OCI-LY7 (cell line): ENCODE results near the gene KIRREL3.

Experiments
- EZH2phosphoT487 ChIP-seq: fragments of 200-600 bp; sonication (generic); IDR thresholded peaks from 2 replicates; pipeline ENCODE4 v1.6.1; 2018; ENCODE audit warnings: low read depth, borderline replicate concordance, mild to moderate bottlenecking, mixed run types, antibody characterized with exemption, low read length, moderate library complexity, mixed read lengths
- TF ChIP-seq, protein P1 (sequence below): fragments of 200-600 bp; sonication (generic); conservative IDR thresholded peaks from 2 replicates; pipeline ENCODE4 v1.5.1; 2014; ENCODE audit warnings: mild to moderate bottlenecking, antibody characterized with exemption, low read length, moderate library complexity, mixed read lengths

DNA sequence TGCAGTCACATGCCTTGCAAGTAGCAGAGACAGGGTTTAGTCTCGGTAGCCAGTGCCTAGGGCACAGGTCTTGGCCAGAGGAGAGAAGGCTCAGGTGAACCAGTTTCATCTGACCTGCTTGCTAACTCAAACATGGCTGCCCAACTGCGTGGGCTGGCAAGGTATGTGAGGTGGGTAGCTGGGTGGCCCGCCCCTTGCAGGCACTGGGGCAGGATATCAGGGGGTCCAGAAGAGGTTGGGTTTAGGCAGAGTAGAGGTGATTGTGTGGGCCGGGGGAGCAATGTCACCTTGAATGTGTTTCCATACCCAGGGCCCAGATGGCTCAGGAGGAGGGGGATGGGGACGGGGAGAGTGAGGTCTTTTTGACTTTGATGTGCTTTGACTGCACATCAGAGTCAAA is 607.4 kb downstream of the KIRREL3 start:
- TF ChIP-seq, protein P1, sequence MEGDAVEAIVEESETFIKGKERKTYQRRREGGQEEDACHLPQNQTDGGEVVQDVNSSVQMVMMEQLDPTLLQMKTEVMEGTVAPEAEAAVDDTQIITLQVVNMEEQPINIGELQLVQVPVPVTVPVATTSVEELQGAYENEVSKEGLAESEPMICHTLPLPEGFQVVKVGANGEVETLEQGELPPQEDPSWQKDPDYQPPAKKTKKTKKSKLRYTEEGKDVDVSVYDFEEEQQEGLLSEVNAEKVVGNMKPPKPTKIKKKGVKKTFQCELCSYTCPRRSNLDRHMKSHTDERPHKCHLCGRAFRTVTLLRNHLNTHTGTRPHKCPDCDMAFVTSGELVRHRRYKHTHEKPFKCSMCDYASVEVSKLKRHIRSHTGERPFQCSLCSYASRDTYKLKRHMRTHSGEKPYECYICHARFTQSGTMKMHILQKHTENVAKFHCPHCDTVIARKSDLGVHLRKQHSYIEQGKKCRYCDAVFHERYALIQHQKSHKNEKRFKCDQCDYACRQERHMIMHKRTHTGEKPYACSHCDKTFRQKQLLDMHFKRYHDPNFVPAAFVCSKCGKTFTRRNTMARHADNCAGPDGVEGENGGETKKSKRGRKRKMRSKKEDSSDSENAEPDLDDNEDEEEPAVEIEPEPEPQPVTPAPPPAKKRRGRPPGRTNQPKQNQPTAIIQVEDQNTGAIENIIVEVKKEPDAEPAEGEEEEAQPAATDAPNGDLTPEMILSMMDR, result no peak
- no peak for TF ChIP-seq EZH2phosphoT487
